ENCODE results near the gene ZNF557.
"Not testable (repeated sequence)": the region's sequence is repeated elsewhere in the genome, so short reads cannot be mapped to it uniquely, and the experiment has no call there.

ZNF557 gene

GRCh38 chr19:7069042-7069903, at the start of gene ZNF557:
Gene ZNF557 (plus strand): TSS chr19:7069703. CDS start chr19:7075075, 5,372 bp downstream.
- TF ChIP-seq CTCF (IDR thresholded peaks at IDR 0.05), result no peak
- peak within 1 kb of the TSS; percentile 77 for H3K4me3 ChIP-seq
- peak within 1 kb of the TSS; percentile 73 to 82 for H3K27ac ChIP-seq
- peak; percentile 98 for DNase-seq (ENCODE audit: low spot score)

- not testable (repeated sequence) for H3K4me3 ChIP-seq; DNase-seq (ENCODE audit: low spot score); H3K27ac ChIP-seq
These were observed 48.2 kb upstream of the ZNF557 start, which contains the start of gene MBD3L2B for GRCh38 chr19:7021331-7021730. Gene MBD3L2B (minus strand): TSS chr19:7021431. CDS start chr19:7021397, 34 bp downstream.

- H3K27ac ChIP-seq; DNase-seq (ENCODE audit: low spot score); H3K4me3 ChIP-seq: not testable (repeated sequence)
These were observed 40.7 kb upstream of the ZNF557 start for GRCh38 chr19:7028790-7029189.

GRCh38 chr19:7030278-7030677, 39.2 kb upstream of the ZNF557 start, which contains the start of gene MBD3L5:
Gene MBD3L5 (plus strand): TSS chr19:7030578. CDS start chr19:7030612, 34 bp downstream.
- H3K27ac ChIP-seq; H3K4me3 ChIP-seq; DNase-seq (ENCODE audit: low spot score): not testable (repeated sequence)

GRCh38 chr19:7040079-7040478, 29.4 kb upstream of the ZNF557 start, which contains the start of gene MBD3L4:
Gene MBD3L4 (minus strand): TSS chr19:7040179. CDS start chr19:7040144, 35 bp downstream.
- not testable (repeated sequence) for H3K4me3 ChIP-seq; DNase-seq (ENCODE audit: low spot score); H3K27ac ChIP-seq

- not testable (repeated sequence) for H3K4me3 ChIP-seq; H3K27ac ChIP-seq; DNase-seq (ENCODE audit: low spot score)
These were observed 27.9 kb upstream of the ZNF557 start for GRCh38 chr19:7041563-7041962.

DNA sequence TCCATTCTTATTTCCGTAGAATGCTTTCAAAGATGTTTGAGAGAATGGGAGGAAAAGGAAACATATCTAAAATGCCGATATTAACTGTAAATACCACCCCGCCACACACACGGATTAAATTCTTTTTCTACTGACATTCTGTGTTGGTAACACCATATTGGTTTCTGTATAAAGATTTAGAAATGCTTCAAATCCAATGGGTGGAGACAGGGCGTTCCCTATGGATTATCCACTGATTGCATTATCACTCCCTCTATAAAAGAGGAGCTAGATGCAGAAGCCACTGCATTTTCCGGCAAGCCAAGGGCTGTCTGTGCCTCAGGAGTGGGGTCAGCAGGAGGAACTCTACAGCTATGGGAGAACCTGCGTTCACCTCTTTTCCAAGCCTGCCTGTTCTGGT, 20.5 kb upstream of the ZNF557 start, which contains the start of gene MBD3L2:
Gene MBD3L2 (plus strand): TSS at position 301 of the 400 bp plus-strand sequence. CDS start 53 bp downstream, at position 354.
- not testable (repeated sequence) for DNase-seq (ENCODE audit: low spot score); H3K27ac ChIP-seq; H3K4me3 ChIP-seq

- H3K27ac ChIP-seq; DNase-seq (ENCODE audit: low spot score); H3K4me3 ChIP-seq: not testable (repeated sequence)
These were observed 18.1 kb upstream of the ZNF557 start for GRCh38 chr19:7051421-7051820.

GRCh38 chr19:7052896-7053295, 16.6 kb upstream of the ZNF557 start:
- not testable (repeated sequence) for H3K27ac ChIP-seq; DNase-seq (ENCODE audit: low spot score); H3K4me3 ChIP-seq

GRCh38 chr19:7054635-7055368, 14.7 kb upstream of the ZNF557 start:
- not testable (repeated sequence) for DNase-seq (ENCODE audit: low spot score); H3K27ac ChIP-seq; H3K4me3 ChIP-seq

DNA sequence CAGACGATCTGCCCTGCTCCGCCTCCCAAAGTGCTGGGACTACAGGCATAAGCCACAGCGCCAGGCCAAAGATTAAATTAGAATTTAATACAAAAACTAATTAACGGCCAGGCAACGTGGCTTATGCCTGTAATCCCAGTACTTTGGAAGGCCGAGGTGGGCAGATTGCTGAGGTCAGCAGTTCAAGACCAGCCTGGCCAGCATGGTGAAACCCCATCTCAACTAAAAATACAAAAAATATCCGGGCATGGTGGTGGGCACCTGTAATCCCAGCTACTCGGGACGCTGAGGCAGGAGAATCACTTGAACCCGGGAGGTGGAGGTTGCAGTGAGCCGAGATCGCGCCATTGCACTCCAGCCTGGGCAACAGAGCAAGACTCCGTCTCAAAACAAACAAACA, 13.8 kb upstream of the ZNF557 start:
- not testable (repeated sequence) for H3K27ac ChIP-seq; H3K4me3 ChIP-seq; DNase-seq (ENCODE audit: low spot score)

DNA sequence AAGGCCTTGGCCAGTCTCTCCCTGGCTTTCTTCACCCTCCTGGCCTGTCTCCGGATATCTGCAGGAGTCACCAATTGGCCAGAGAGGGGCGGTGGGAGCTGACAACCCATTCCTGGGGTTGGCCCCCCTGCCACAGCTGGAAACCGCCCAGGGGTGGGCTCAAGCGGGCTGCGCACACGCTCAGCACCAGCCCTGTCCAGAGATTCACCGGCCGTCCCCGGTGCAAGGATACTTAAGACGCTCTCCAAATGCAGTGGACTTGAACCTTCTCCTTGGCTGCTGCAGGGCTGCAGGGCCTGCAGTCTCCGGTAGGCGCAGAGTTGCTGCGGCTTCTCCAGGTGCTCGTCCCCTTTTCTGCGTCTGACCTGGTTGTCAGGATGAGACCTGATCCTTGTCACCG, 13.1 kb upstream of the ZNF557 start:
- not testable (repeated sequence) for H3K4me3 ChIP-seq; DNase-seq (ENCODE audit: low spot score); H3K27ac ChIP-seq

- not testable (repeated sequence) for H3K4me3 ChIP-seq; DNase-seq (ENCODE audit: low spot score); H3K27ac ChIP-seq
These were observed 10.9 kb upstream of the ZNF557 start, which contains the start of gene MBD3L3 for GRCh38 chr19:7058576-7058975. Gene MBD3L3 (minus strand): TSS chr19:7058676. CDS start chr19:7058605, 71 bp downstream.

GRCh38 chr19:7059977-7060376, 9.5 kb upstream of the ZNF557 start:
- not testable (repeated sequence) for H3K4me3 ChIP-seq; DNase-seq (ENCODE audit: low spot score); H3K27ac ChIP-seq
